ENCODE results near the gene BTRC.
A peak's percentile ranks its signal among the peaks of the same experiment; 100 is the strongest.

Gene BTRC

GRCh38 chr10:101545898-101546297, 191.9 kb downstream of the BTRC start:
- DNase-seq: no peak

- DNase-seq: no peak
Observed at GRCh38 chr10:101550965-101551364, 197.0 kb downstream of the BTRC start.

GRCh38 chr10:101552442-101552841, 198.5 kb downstream of the BTRC start:
- DNase-seq: no peak

GRCh38 chr10:101557541-101557940, 203.6 kb downstream of the BTRC start:
- no peak for DNase-seq

- DNase-seq: no peak
Observed at GRCh38 chr10:101558204-101558603, 204.2 kb downstream of the BTRC start.

- DNase-seq: no peak
Observed at GRCh38 chr10:101558671-101559595, 205.0 kb downstream of the BTRC start.

GRCh38 chr10:101559596-101560297, 205.8 kb downstream of the BTRC start:
- DNase-seq: no peak

- no peak for DNase-seq
Observed at GRCh38 chr10:101560298-101561067, 206.5 kb downstream of the BTRC start.

GRCh38 chr10:101561068-101561915, 207.3 kb downstream of the BTRC start:
- DNase-seq: no peak

GRCh38 chr10:101562231-101562630, 208.3 kb downstream of the BTRC start:
- no peak for DNase-seq

GRCh38 chr10:101563007-101563406, 209.0 kb downstream of the BTRC start:
- DNase-seq: no peak

GRCh38 chr10:101563497-101564040, 209.6 kb downstream of the BTRC start:
- no peak for DNase-seq

- no peak for DNase-seq
Observed at GRCh38 chr10:101564490-101564991, 210.6 kb downstream of the BTRC start.

GRCh38 chr10:101565370-101565900, 211.5 kb downstream of the BTRC start:
- DNase-seq: no peak

- no peak for DNase-seq
Observed at GRCh38 chr10:101565936-101566332, 212.0 kb downstream of the BTRC start.

GRCh38 chr10:101566333-101567164, 212.6 kb downstream of the BTRC start:
- DNase-seq: peak in 2 of 3 donors; percentile 10 to 25

- DNase-seq: no peak
Observed at GRCh38 chr10:101567165-101568006, 213.4 kb downstream of the BTRC start.

GRCh38 chr10:101568054-101568745, 214.2 kb downstream of the BTRC start:
- DNase-seq: no peak

- no peak for DNase-seq
Observed at GRCh38 chr10:101569323-101569621, 215.3 kb downstream of the BTRC start.

Data from suppressor macrophage treated with lipopolysaccharide for 1 hour (primary cell).